Measurements from ENCODE around the gene ADAMTS12. TPM values are rescaled to one million over a fixed set of nuclear protein-coding genes. Genes with fewer than 3 reads are reported as not detected.

ADAMTS12 gene
- total RNA-seq, 1 experiment from 2014 or later, result 0.05 TPM

- POLR2A ChIA-PET, result no interaction called here
- intact Hi-C loops (cut with micrococcal nuclease), result no loop called here
- Histone ChIP-seq H3K27me3 (ENCODE audit: insufficient read depth, low read length) (peaks cover 55% of the 10 kb centered on the region), H3K36me3 (ENCODE audit: control insufficient read depth in 1 of 2, insufficient read depth in 2 of 2, low read length in 2 of 2) (no peaks in the 10 kb centered on the region), H3K27ac (ENCODE audit: low read depth, low read length) (no peak overlapping the region), H3K9me3 (ENCODE audit: control insufficient read depth in 1 of 2, insufficient read depth in 1 of 2, low read depth in 1 of 2, low read length in 2 of 2) (no peaks in the 10 kb centered on the region), H4K20me1 (ENCODE audit: insufficient read depth) (no peaks in the 10 kb centered on the region), H3K79me2 (ENCODE audit: insufficient read depth, low read length) (no peaks in the 10 kb centered on the region), H3K4me1 (ENCODE audit: control insufficient read depth in 1 of 2, insufficient read depth in 2 of 2, low read length in 2 of 2) (no peaks in the 10 kb centered on the region), H3K4me2 (ENCODE audit: low read length) (no peak overlapping the region), H2AFZ (ENCODE audit: low read depth, low read length, poor library complexity, severe bottlenecking) (no peak overlapping the region), H3K9ac (ENCODE audit: low read length) (no peak overlapping the region), H3K9me2 (ENCODE audit: insufficient read depth) (no peaks in the 10 kb centered on the region), H3K4me3 (replicated peaks in 1 of 2; ENCODE audit: low read depth in 1 of 2, low read length in 2 of 2) (no peak overlapping the region)
- DNase-seq (ENCODE audit: low read depth, low spot score) (no peak), ATAC-seq (no peak)
- TF ChIP-seq EZH2 (IDR thresholded peaks at IDR 0.05) (no peak), YY1 (IDR thresholded peaks at IDR 0.05; ENCODE audit: extremely low read depth, insufficient replicate concordance, low read depth, low read length) (no peak), FOSL1 (IDR thresholded peaks at IDR 0.05; ENCODE audit: low read depth) (no peak), ATF3 (IDR thresholded peaks at IDR 0.05) (no peak)
- CTCF ChIA-PET, result no interaction called here
- RAD21 ChIA-PET (ENCODE audit: low non-redundant PET in 1 of 2, low total read pairs in 2 of 2, uncharacterized antibody in 2 of 2, unreplicated experiment in 2 of 2), result no interaction called here
- no TSS peak for BruUV-seq (replicated peaks)
These were observed 156.7 kb downstream of the ADAMTS12 start for GRCh38 chr5:33735072-33735471.

- ChIA-PET RAD21 (ENCODE audit: low non-redundant PET in 1 of 2, low total read pairs in 2 of 2, uncharacterized antibody in 2 of 2, unreplicated experiment in 2 of 2) (no interaction called here), POLR2A (no interaction called here), CTCF (interaction anchor here (1.2 kb wide), 1 partner anchor 146 kb away, joined by 3 read pairs; no protein-coding TSS in a partner anchor)
- no peak overlapping the region for H3K4me3 ChIP-seq (replicated peaks in 1 of 2; ENCODE audit: low read depth in 1 of 2, low read length in 2 of 2)
- H2AFZ ChIP-seq (ENCODE audit: low read depth, low read length, poor library complexity, severe bottlenecking), result no peak overlapping the region
- ATAC-seq (no peak), DNase-seq (ENCODE audit: low read depth, low spot score) (no peak)
- H3K9me3 ChIP-seq (ENCODE audit: control insufficient read depth in 1 of 2, insufficient read depth in 1 of 2, low read depth in 1 of 2, low read length in 2 of 2), result no peaks in the 10 kb centered on the region
- TF ChIP-seq REST (IDR thresholded peaks at IDR 0.05; ENCODE audit: low read depth) (no peak), SRF (IDR thresholded peaks at IDR 0.05; ENCODE audit: low read depth) (no peak), ELF1 (IDR thresholded peaks at IDR 0.05; ENCODE audit: borderline replicate concordance, low read depth) (no peak)
- H3K9me2 ChIP-seq (ENCODE audit: insufficient read depth), result no peaks in the 10 kb centered on the region
- no peaks in the 10 kb centered on the region; the same call in 1 of the 2 replicates for H4K20me1 ChIP-seq (ENCODE audit: insufficient read depth)
- intact Hi-C loops (cut with micrococcal nuclease), result no loop called here
- no peaks in the 10 kb centered on the region for H3K79me2 ChIP-seq (ENCODE audit: insufficient read depth, low read length)
- H3K4me1 ChIP-seq (ENCODE audit: control insufficient read depth in 1 of 2, insufficient read depth in 2 of 2, low read length in 2 of 2), result no peaks in the 10 kb centered on the region
- no peaks in the 10 kb centered on the region for H3K36me3 ChIP-seq (ENCODE audit: control insufficient read depth in 1 of 2, insufficient read depth in 2 of 2, low read length in 2 of 2)
- no peak overlapping the region for H3K27ac ChIP-seq (ENCODE audit: low read depth, low read length)
- no TSS peak for BruUV-seq (replicated peaks)
- no peak overlapping the region for H3K4me2 ChIP-seq (ENCODE audit: low read length)
- H3K9ac ChIP-seq (ENCODE audit: low read length), result no peak overlapping the region
- peaks cover 55% of the 10 kb centered on the region for H3K27me3 ChIP-seq (ENCODE audit: insufficient read depth, low read length)
These were observed 157.3 kb downstream of the ADAMTS12 start for GRCh38 chr5:33734537-33734936.

All from HCT116 (cell line).